GM20000 (cell line): Measurements from ENCODE around the gene AFAP1L2.
A peak's percentile ranks its signal among the peaks of the same experiment; 100 is the strongest.

Experiments
- DNase-seq: peaks from one replicate; pipeline ENCODE4 v3.0.0; 2012; ENCODE audit warnings: low spot score
- TF ChIP-seq, protein P1 (sequence below): IDR thresholded peaks from 2 replicates; pipeline ENCODE4 v1.5.1; 2012; ENCODE audit warnings: mild to moderate bottlenecking, control low read depth; ENCODE audit errors: extremely low read depth, missing control alignments

Gene AFAP1L2

DNA sequence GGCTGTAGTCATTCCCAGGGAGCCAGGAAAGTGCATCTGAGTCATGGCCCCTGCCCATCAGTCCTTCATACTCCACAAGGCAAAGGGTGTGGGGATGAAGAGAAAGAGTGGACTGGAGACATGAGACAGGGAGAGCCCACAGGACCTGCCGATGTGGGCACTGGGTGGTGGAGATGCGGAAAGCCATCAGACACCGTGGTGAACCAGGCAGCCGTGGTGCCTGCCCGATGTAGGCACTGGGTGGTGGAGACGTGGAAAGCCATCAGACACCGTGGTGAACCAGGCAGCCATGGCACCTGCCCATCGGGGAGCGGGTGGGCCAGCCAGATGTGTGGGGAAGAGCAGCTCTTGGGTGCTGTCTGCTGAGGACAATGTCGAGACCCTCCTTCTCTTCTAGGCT lies 58.6 kb downstream of the AFAP1L2 start:
- no peak for DNase-seq
- TF ChIP-seq, protein P1, sequence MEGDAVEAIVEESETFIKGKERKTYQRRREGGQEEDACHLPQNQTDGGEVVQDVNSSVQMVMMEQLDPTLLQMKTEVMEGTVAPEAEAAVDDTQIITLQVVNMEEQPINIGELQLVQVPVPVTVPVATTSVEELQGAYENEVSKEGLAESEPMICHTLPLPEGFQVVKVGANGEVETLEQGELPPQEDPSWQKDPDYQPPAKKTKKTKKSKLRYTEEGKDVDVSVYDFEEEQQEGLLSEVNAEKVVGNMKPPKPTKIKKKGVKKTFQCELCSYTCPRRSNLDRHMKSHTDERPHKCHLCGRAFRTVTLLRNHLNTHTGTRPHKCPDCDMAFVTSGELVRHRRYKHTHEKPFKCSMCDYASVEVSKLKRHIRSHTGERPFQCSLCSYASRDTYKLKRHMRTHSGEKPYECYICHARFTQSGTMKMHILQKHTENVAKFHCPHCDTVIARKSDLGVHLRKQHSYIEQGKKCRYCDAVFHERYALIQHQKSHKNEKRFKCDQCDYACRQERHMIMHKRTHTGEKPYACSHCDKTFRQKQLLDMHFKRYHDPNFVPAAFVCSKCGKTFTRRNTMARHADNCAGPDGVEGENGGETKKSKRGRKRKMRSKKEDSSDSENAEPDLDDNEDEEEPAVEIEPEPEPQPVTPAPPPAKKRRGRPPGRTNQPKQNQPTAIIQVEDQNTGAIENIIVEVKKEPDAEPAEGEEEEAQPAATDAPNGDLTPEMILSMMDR: no peak

DNA sequence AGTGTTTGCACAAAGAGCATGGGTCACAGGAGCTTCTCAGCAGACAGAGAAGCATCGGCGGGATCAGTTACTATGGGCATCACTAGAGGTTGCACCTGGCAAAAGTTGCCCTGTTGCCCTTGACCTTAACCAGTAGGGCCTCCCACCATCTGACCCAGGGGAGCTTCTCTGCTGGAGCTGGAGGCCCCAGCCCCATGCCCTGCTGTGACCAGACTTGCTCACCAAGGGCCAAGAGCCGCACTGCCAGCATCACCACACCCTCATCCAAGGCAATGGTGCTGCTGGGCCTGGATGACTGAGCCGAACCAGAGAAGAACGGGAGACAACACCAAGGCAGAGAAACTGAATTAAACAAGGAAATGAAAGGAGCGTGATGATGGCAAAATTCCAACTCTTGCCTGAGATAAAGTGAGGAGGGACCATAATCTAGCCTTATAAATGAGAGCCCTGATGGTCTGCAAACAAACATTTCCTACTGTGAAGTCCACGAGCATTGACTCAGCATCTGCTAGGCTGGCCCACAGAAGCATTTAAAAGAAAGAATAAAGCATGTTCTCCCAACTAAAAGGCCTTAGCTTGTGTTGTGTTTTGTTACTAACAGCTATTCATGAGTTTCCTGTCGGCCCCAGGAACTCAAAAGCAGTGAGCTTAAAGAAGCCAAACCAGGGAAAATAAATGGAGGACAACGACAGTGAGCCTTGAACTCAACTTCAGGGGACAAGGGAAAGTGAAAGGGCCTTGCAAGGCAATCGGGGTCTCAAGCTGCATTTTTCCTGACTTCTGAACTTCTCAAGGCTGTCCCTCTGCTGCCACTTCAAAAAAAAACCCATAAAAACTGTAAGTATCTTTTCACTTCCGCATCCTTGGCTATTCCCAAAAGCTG lies 60.4 kb downstream of the AFAP1L2 start:
- TF ChIP-seq, protein P1: no peak
- DNase-seq: no peak

DNA sequence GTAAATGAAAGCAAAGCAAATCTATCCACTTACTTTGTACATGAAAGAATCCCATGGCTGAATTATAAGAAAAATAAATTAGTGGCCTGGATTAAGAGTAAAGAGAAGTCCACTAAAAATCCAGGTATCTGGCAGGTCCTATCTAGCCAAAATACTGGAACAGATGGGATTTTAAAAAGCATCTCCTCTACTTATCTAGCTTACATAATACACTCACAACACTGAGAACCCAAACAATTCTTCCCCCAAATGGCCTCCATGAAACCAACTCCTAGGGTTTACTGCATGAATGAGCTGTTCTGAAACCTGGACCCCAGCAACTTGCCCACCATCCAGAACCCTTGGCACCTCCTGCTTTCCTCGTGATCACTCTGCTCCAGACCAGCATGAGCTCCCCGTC lies 61.3 kb downstream of the AFAP1L2 start:
- TF ChIP-seq, protein P1: no peak

DNA sequence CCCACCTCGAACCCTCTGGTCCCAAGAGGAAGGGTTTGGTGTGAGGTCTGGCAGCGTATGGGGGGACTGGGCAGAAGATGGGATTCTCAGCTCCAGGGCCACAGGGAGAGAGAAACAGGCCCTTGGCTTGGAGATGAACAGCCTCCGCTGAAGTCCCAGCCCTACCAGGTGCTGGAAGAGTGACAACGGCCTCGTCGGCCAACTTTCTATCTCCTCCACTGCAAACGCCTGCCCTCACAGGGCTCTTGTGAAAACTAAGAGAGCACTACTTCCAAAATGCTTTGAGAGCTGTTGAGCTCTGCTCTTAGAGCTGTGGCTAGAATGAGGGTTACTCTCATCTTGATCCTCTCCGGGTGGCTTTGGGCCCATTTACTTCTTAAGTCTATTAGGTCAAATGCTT lies 63.5 kb downstream of the AFAP1L2 start:
- DNase-seq: no peak
- TF ChIP-seq, protein P1: no peak

More for the DNA sequence above, 61.3 kb downstream of the AFAP1L2 start:
- no peak for DNase-seq

DNA sequence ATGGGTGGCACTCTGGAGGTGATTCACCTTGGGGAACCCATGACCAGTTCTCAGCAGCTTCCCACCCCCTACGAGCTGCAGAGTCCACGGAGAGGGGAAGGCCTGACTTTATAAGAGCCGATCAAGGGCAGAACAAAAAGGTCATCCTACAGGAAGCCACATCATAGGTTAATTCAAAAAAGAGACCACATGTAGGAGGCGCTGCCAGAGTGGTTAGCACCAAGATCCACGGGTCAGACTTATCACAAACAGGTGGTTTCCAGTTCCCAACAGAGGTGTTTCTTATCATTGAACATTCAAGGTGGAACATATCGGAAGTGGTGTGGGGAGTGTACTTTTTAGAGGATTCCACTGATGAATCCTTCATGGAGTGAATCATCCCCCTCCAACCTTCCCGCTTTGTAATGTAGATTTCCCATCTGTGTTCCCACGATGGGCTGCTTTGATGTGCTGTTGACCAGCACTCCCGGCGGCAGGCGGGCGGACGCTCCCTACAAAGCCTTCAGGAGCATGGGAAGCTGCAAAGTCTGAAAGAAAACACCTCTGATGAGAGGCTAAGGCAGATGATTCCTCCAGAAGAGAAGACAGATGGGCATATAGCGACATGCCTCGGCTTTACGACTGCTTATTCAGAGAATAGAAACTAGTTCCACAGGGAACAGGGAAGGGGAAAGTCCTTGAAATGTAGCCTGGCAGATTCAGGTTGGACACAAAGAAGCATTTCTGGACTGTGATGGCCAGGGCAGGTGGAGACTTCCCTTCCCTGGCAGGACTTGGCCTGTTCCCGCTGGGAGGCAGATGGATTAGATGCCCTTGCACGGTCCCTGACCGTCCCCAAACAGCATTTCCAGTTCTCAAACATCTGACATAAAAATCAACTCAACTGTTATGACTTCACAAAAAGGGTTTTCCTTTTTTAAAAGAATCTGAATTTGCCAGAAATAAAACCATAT lies 66.5 kb downstream of the AFAP1L2 start:
- peak; percentile 42 for DNase-seq
- TF ChIP-seq, protein P1: no peak

DNA sequence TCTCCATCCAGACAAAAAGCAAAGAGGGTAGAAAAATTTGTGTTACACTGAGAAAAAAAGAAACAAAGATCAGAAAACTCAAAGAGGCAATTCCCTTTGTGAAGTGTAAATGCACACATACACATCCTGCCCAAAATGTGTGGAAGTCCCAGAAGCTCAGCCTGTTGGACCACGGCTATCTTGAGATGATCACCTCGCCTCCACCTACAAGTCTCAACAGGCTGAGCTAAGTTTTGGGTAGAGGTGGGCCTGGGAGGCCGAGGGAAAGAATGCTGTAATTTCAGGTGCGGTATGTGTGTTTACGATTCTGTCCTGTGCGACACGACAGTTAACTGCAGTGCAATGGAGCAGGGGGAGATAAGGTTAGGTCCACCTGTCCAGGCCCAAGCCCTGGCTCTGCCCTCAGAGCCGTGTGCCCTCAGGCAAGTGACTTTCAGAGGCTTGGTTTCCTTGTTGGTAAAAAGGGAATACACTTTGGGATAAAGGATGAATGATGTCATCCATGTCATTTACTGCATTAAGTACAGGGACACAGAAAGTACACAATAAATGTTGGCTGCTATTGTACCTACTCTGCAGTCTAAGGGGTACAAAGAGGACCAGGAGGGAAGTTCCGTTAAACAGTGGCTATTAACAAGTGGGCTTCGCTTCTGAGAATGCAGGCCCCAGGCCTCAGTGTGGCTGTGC lies 67.3 kb downstream of the AFAP1L2 start:
- DNase-seq: no peak
- TF ChIP-seq, protein P1: no peak
